Cerebellar nuclear complex (tissue), 1 donor: ENCODE data around the gene STX3.

Source experiments
- DNase-seq, 2 experiments: peaks; one replicate each; lab custom pipeline; 2025; lab: John Stamatoyannopoulos, UW

The STX3 gene

GRCh38 chr11:59754859-59755700 is at the start of gene STX3:
TSS of gene STX3 (plus strand) at chr11:59755376. CDS start at chr11:59755606, 230 bp downstream.
- peak in 1 of 2 experiments; percentile 41 for DNase-seq

GRCh38 chr11:59706518-59707285 is 48.5 kb upstream of the STX3 start:
- DNase-seq, result no peak

- no peak for DNase-seq
Observed at GRCh38 chr11:59707371-59707770, 47.8 kb upstream of the STX3 start.

- no peak for DNase-seq
Observed at GRCh38 chr11:59708537-59708936, 46.6 kb upstream of the STX3 start.

GRCh38 chr11:59710136-59710847 is 44.9 kb upstream of the STX3 start:
- DNase-seq, result no peak

GRCh38 chr11:59713745-59714144 is 41.4 kb upstream of the STX3 start, which contains the start of gene OR10V1:
TSS of gene OR10V1 (minus strand) at chr11:59713845. CDS start at chr11:59713845, 0 bp downstream.
- DNase-seq, result no peak

GRCh38 chr11:59716051-59716450 is 39.1 kb upstream of the STX3 start:
- DNase-seq, result no peak

GRCh38 chr11:59719556-59719955 is 35.6 kb upstream of the STX3 start:
- DNase-seq, result no peak

GRCh38 chr11:59724066-59724465 is 31.1 kb upstream of the STX3 start:
- no peak for DNase-seq

GRCh38 chr11:59727426-59727825 is 27.8 kb upstream of the STX3 start:
- no peak for DNase-seq

- no peak for DNase-seq
Observed at GRCh38 chr11:59728154-59728553, 27.0 kb upstream of the STX3 start.

GRCh38 chr11:59728913-59729312 is 26.3 kb upstream of the STX3 start:
- DNase-seq, result no peak

- no peak for DNase-seq
Observed at GRCh38 chr11:59729834-59730233, 25.3 kb upstream of the STX3 start.

- DNase-seq, result no peak
Observed at GRCh38 chr11:59730896-59731565, 24.1 kb upstream of the STX3 start.

GRCh38 chr11:59746111-59746510 is 9.1 kb upstream of the STX3 start:
- DNase-seq, result no peak

- DNase-seq, result peak in 1 of 2 experiments; percentile 60
Observed at GRCh38 chr11:59753650-59754493, 1.3 kb upstream of the STX3 start.

- DNase-seq, result no peak
Observed at GRCh38 chr11:59754494-59754858, 700 bp upstream of the STX3 start.

- no peak for DNase-seq
Observed at GRCh38 chr11:59755701-59756557, 753 bp downstream of the STX3 start.

- DNase-seq, result no peak
Observed at GRCh38 chr11:59756558-59756840, 1.3 kb downstream of the STX3 start.

- DNase-seq, result no peak
Observed at GRCh38 chr11:59756845-59757244, 1.7 kb downstream of the STX3 start.
